ENCODE measurements around the gene CTNNA3.
"Not testable (repeated sequence)": the region's sequence is repeated elsewhere in the genome, so short reads cannot be mapped to it uniquely, and the experiment has no call there.

Gene CTNNA3

DNA sequence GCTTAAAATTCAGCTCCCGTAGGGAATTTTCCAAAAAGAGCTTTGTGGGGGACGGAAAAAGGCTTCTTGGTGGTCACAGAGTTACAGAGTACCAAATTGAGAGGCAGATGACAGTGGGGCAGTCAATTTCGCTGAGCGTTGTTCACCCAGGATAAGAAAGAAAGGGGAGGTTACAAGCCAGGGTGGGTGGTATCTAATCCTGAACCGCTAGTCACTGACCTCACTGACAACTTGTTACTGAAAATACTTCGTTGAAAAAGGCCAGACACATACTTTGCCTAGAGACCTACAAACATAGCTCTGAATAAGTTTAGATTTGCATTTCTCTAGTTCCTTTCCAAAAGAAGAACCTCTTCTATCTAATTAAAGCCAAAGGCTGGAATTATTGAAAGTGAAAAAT lies at the start of gene CTNNA3:
CTNNA3 (minus strand) TSS at position 167 of the 400 bp plus-strand sequence.
- DNase-seq (ENCODE audit: low read depth in 2 of 2, low spot score in 1 of 2): no peak

DNA sequence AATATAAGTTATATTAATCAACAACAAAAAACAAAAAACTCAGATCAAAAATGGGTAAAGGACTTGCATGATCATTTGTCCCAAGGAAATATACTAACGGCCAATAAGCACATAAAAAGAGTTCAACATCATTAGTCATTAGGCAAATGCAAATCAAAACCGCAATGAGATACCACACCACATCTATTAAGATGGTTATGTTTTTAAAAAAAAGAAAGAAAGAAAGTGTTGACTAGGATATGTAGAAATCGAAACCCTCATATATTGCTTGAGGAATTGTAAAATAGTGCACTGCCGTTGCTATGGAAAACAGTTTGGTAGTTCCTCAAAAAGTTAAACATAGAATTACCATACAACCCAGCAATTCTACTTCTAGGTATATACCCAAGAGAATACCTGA lies 39.4 kb upstream of the CTNNA3 start:
- no peak for DNase-seq (ENCODE audit: low read depth in 2 of 2, low spot score in 1 of 2)

DNA sequence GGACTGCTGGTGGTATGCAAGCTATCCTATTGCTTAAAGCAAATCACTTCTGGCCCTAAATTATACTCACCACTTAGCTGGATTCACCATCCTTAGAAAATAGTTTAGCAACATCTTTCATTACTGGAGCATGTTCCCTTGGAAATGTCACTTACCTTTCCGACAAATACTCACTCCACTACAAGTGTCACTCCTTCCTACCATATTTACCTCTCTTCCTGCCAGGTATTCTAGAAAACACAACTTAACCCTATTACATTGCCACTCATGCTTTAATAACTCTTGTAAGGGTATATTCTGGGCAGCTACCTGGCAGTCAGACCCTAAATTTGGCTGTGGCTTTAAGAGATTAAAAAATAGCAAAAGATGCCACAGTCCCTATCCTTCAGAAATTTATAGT lies 37.5 kb upstream of the CTNNA3 start:
- no peak for DNase-seq (ENCODE audit: low read depth in 2 of 2, low spot score in 1 of 2)

DNA sequence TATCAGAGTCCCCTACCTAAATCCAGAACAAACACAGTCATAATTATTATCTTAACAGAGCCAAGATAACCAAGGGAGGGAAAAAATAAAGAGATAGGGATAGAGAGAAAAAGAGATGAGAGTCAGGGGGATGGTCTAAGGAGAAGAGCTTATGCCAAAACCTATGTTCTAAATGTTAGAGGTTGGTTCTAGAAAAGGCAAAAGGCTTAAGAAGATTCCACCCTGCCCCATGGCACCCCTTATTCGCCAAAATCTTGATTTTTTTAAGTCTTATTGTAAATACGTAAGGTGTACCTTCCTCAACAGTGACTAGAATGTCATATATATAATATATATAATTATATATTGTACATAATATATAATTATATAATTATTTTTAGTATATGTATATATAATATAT lies 29.6 kb upstream of the CTNNA3 start:
- no peak for DNase-seq (ENCODE audit: low read depth in 2 of 2, low spot score in 1 of 2)

DNA sequence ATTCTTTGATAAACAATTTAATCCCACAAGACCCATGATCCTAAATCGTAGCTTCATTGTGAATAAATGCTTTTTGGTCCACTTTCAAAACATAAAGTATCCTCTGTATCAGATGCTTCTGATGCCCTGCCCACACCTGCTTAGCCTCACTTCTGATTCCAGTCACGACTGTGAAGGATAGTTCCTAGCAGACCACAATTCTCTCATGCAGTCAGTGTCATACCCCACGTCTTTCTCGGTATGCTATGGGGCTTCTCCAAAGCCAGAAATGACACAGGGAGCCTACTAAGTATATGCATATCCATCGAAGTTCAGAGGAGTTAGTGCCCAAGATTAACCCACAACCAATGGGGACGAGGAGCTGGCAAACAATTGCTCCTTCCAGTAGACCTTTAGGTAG lies 27.6 kb upstream of the CTNNA3 start:
- no peak for DNase-seq (ENCODE audit: low read depth in 2 of 2, low spot score in 1 of 2)

DNA sequence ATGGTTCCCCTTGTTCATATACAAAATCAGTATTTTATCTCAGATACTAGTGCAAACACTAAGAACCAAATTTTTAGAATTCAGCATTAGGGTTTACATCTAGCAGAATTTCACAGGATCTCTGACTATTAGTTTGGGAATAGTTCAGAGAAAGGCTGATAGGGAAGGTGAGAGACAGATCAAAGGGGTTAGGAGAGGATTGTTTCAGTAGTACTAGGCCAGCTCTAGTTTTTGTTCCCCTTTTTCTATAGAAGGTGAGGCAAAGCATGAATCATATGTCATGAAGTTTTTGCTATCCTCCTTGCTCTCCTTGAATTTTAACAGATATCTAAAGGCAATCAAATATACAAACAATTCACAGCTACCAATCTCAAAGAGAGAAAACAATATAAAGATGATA lies 26.1 kb upstream of the CTNNA3 start:
- DNase-seq (ENCODE audit: low read depth in 2 of 2, low spot score in 1 of 2): no peak

DNA sequence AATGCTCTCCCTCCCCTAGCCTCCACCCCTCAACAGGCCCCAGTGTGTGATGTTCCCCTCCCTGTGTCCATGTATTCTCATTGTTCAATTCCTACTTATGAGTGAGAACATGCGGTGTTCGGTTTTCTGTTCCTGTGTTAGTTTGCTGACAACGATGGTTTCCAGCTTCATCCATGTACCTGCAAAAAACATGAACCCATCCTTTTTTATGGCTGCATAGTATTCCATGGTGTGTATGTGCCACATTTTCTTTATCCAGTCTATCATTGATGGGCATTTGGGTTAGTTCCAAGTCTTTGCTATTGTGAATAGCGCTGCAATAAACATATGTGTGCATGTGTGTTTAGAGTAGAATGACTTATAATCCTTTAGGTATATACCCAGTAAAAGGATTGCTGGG lies 20.5 kb upstream of the CTNNA3 start:
- DNase-seq (ENCODE audit: low read depth in 2 of 2, low spot score in 1 of 2): not testable (repeated sequence)

DNA sequence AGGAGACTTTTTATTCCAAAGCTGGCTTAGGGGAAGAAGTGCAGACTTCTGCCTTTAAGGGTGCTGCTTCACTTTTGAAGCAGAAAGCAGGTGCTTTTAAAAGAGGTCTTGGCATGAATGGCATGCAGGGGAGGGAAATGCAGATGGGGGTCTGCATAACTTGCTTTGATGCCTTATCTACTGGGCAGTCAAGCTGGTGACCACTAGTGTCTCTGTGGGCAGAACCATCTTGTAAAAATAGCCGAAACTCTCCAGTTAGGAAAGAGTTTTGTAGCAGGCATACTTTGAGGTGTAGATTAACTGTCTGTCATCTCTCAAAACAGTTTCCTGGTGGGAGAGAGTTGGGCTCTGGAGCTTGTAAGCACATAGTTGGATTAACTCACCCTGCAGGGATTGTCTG lies 9.9 kb upstream of the CTNNA3 start:
- no peak for DNase-seq (ENCODE audit: low read depth in 2 of 2, low spot score in 1 of 2)

DNA sequence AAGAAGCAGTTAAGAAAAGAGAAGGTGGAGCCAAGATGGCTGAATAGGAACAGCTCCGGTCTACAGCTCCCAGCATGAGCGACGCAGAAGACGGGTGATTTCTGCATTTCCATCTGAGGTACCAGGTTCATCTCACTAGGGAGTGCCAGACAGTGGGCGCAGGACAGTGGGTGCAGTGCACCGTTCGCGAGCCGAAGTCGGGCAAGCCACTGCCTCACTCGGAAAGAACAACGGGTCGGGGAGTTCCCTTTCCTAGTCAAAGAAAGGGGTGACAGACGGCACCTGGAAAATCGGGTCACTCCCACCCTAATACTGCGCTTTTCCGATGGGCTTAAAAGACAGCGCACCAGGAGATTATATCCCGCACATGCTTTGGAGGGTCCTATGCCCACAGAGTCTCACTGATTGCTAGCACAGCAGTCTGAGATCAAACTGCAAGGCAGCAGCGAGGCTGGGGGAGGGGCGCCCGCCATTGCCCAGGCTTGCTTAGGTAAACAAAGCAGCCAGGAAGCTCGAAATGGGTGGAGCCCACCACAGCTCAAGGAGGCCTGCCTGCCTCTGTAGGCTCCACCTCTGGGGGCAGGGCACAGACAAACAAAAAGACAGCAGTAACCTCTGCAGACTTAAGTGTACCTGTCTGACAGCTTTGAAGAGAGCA lies 3.7 kb upstream of the CTNNA3 start:
- DNase-seq (ENCODE audit: low read depth in 2 of 2, low spot score in 1 of 2): not testable (repeated sequence)

DNA sequence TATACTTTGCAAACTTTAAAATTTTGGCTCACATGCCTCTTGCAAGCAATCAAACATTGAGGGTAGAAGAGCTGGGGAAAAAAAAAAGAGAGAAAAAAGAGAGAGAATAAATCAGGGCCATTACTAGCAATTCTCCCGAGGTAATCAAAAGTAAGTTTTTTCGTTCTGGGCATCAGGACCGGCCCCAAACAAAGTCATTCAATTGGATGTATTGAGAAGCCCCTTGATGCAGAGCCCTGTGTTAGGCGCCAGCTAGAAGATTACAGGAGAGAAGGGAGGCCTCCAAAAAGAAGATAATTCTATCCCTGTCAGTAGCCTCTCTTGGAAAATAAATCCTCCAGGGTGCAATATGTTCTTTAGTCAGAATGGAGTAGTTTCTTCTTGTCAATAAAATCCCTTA lies 2.2 kb upstream of the CTNNA3 start:
- no peak for DNase-seq (ENCODE audit: low read depth in 2 of 2, low spot score in 1 of 2)

DNA sequence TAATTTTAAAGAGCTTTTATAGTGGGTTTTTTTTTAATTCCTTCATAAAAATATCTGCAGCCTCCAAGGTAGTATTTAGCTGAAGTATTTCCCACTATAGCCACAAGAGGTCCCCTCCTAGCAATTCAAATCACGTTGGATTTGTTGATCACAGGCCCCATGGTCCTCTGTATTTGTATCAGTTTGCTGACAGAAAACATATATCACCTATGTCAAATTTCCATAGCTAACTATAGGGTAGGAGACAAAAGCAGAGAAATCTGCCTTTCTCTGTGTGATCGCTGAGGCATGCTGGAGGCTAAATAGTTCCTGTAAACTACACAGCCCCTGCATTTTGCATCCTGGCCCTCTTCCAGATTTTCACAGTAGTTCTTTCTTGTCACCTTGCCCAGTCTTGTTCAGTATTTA lies 1.7 kb upstream of the CTNNA3 start:
- no peak for DNase-seq (ENCODE audit: low read depth in 2 of 2, low spot score in 1 of 2)

DNA sequence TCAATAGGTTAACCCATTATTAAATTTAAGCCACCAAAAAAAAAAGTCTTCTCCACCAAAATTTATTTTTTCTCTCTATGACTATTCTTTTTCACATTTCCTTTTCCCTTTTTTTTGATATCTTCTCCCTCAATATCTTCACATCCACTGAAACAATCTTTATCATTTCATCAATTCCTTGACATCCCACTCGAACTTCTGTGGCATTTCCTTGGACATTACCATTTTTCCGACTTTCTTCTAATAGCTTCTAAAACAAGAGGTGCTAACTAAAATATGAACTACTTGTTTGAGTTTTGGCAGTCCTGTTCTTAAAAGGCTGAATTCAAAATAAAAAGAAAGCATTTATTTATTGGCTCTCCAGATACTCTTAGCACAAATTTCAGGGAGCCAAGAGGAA lies 684 bp upstream of the CTNNA3 start:
- DNase-seq (ENCODE audit: low read depth in 2 of 2, low spot score in 1 of 2): no peak

DNA sequence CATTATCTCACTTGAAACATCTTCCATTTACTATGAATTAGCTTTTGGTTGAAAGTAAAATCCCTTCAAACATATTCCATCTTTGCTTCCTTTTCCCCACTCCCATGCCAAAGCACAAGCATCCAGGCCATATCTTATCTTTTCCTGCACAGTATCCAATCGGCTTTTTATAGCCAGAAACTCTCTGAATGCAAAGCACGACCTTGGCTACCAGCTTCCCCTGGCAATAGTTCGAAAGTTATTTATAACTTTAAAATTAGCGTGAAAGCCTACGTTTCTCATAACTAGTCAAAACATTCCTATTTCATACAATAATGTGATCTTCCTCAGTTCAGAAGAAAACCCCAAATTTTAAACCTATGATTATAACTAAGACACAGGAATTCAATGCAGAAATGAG lies 440 bp downstream of the CTNNA3 start:
- no peak for DNase-seq (ENCODE audit: low read depth in 2 of 2, low spot score in 1 of 2)

DNA sequence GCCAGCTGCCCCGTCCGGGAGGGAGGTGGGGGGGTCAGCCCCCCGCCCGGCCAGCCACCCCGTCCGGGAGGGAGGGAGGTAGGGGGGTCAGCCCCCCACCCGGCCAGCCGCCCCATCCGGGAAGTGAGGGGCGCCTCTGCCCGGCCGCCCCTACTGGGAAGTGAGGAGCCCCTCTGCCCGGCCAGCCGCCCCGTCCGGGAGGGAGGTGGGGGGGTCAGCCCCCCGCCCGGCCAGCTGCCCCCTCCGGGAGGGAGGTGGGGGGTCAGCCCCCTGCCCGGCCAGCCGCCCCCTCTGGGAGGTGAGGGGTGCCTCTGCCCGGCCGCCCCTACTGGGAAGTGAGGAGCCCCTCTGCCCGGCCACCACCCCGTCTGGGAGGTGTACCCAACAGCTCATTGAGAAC lies 4.1 kb downstream of the CTNNA3 start:
- DNase-seq (ENCODE audit: low read depth in 2 of 2, low spot score in 1 of 2): not testable (repeated sequence)

DNA sequence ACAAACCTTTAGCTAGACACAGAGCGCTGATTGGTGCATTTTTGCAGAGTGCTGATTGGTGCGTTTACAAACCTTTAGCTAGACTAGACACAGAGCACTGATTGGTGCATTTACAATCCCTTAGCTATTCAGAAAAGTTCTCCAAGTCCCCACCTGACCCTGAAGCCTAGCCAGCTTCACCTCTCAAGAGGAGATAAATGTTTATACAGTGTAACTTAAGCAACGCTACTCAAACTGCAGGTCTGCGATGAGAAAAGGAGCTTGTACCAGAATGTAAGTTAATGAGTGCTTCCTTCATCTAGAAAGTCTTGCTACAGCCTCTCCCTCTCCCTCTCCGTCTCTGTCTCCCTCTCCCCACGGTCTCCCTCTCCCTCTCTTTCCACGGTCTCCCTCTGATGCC lies 5.5 kb downstream of the CTNNA3 start:
- DNase-seq (ENCODE audit: low read depth in 2 of 2, low spot score in 1 of 2): not testable (repeated sequence)

DNA sequence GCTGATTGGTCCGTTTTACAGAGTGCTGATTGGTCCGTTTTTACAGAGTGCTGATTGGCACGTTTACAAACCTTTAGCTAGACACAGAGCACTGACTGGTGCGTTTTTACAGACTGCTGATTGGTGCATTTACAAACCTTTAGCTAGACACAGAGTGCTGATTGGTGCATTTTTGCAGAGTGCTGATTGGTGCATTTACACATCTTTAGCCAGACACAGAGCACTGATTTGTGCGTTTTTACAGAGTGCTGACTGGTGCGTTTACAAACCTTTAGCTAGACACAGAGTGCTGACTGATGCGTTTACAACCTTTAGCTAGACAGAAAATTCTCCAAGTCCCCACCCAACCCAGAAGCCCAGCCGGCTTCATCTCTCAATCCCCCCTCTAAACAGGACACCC lies 11.9 kb downstream of the CTNNA3 start:
- DNase-seq (ENCODE audit: low read depth in 2 of 2, low spot score in 1 of 2): not testable (repeated sequence)

DNA sequence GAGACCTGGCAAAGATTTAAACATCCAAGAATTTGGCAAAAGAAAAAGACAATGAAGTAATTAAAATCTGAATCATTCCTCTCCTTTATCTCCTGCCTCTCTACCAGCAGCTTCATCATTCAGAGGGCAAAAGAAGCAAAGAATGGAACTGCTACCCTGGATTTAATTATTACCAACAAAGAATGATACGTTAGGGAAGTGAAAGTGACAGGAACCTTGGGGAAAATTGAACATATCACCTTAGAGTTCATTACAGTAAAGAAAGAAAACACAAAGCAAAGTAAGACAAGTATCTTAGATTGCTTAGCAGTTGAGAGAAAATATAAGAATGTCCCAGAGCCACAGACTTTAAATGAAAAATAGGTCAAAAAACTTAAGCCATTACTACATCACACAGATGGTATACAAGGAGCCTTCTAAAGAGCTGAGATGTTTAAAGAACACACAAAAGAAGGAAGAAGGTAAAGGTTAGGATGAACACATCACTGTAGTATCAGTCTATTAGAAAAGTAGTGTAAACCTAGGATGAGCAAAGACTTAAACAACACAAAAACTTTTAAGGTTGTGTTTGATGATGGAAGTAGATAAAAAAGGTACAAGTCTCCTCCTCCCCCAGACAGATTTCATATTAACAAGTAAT lies 17.5 kb downstream of the CTNNA3 start:
- no peak for DNase-seq (ENCODE audit: low read depth in 2 of 2, low spot score in 1 of 2)

DNA sequence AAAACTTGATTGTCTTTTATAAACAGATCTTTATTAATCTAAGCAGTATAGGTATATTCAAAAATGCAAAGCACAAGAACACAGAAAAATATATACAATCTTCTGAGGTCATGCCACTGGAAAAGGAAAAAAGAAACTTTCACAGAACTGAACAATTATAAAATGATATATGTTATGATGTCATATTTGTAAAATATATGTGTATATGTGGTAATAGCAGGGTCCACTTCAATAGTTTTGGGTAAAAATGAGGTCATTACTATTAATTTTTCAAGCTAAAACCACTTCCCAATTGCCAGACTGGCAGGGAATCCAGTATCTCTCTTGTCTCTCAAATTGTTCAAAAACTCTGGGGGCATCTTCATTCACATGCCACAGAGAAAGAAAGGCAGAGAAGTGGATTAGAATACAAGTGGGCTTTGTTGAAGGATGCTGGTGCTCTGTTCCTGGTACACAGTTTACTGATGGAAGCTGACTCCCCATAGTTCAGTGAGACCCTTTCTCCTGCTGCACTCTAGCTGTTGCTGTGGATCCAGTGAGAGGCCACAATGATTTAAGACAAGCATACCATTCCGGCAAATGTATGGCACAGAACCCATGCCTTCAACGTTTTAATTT lies 19.7 kb downstream of the CTNNA3 start:
- no peak for DNase-seq (ENCODE audit: low read depth in 2 of 2, low spot score in 1 of 2)

DNA sequence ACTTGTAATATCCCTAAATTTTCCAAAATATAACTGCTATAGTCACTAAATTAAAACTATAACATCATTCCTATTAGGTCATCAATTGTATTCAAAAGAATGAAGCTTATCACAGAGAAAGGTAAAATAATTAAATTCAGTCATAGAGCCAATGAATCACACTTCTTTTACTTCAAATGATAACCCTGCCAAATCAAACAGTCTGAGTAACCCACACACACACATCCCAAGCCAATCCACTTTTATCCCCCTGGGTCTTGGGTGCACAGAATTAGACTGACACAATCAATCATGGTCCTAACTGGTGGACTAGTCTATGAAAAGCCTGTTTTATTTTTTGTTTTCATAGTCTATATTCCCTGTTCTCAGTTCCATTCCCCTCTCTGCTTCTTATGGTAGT lies 25.6 kb downstream of the CTNNA3 start:
- DNase-seq (ENCODE audit: low read depth in 2 of 2, low spot score in 1 of 2): no peak

DNA sequence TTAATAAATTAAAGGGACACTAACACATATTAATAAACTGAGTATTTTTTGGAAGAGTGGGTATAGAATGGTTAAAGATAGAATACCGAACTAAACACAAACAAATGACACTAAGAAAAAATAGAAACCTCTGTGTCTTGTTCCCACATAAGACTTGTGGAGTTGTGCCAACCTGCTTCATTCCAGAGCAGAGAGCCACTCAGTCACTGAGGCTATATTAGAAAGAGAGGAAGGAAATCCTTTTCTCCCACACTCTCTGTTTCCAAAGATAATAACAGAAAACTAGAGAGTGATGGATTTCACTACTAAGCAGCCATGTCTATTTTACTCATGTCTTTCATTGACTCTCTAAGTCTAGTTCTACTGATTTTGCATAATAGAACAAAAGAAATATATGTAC lies 26.0 kb downstream of the CTNNA3 start:
- no peak for DNase-seq (ENCODE audit: low read depth in 2 of 2, low spot score in 1 of 2)

DNA sequence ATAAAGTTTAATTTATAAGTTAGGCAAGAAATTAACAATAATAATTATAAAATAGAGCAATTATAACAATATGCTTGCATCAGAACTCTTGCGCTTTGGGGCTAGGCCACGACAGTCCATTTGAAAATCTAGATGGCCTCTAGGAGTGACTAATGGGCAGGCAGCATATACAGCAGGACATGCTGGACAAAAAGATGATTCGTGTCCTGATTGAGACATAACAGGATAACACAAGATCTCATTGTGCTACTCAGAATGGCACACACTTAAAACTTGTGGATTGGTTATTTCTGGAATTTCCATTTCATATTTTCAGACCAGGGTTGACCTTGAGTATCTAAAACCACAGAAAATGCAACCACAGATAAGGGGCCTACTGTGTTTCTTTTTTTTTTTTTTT lies 27.5 kb downstream of the CTNNA3 start:
- no peak for DNase-seq (ENCODE audit: low read depth in 2 of 2, low spot score in 1 of 2)

DNA sequence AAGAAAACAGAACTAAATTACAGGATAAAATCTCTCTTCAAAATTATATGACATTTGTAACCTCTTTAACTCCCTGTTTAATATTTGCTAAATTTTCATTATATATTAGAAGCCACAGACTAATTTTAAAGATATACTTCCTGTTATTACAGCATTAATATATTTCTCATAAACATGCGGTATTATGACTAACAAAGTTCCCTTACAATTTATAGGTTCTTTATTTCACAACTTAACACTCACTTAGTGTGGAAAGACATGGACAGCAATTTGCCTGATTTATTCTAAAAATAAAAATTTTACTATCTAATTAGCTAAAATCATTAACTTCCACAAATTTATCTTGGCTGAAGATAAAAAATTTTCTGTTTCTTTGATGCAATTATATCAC lies 29.0 kb downstream of the CTNNA3 start:
- no peak for DNase-seq (ENCODE audit: low read depth in 2 of 2, low spot score in 1 of 2)
